SIG-M5 treated with dmso at 0.1 percent for 504 hours (cell line): Measurements from ENCODE around the gene DPPA3.
"Not testable (repeated sequence)": the region's sequence is repeated elsewhere in the genome, so short reads cannot be mapped to it uniquely, and the experiment has no call there.

Experiments used
- DNase-seq: peaks from one replicate; lab custom pipeline; 2025; ENCODE audit not compliant: unreplicated experiment; lab: John Stamatoyannopoulos, UW

DPPA3 gene

GRCh38 chr12:7729746-7730145 is 18.5 kb downstream of the DPPA3 start:
- no peak for DNase-seq

- not testable (repeated sequence) for DNase-seq
Measured at GRCh38 chr12:7730984-7731383, 19.8 kb downstream of the DPPA3 start.

- DNase-seq: no peak
Measured at GRCh38 chr12:7731486-7731885, 20.3 kb downstream of the DPPA3 start.

- no peak for DNase-seq
Measured at GRCh38 chr12:7732993-7733392, 21.8 kb downstream of the DPPA3 start.

- DNase-seq: peak; percentile 19
Measured at GRCh38 chr12:7747246-7747645, 36.0 kb downstream of the DPPA3 start, which contains the start of gene CLEC4C. Gene CLEC4C (minus strand): TSS chr12:7747375. CDS start chr12:7747348, 27 bp downstream.

GRCh38 chr12:7748852-7749251 is 37.6 kb downstream of the DPPA3 start:
- DNase-seq: no peak

GRCh38 chr12:7749442-7749841 is 38.2 kb downstream of the DPPA3 start:
- no peak for DNase-seq

GRCh38 chr12:7750350-7750749 is 39.1 kb downstream of the DPPA3 start:
- DNase-seq: no peak

- DNase-seq: no peak
Measured at GRCh38 chr12:7751394-7751793, 40.2 kb downstream of the DPPA3 start.

GRCh38 chr12:7751941-7752922 is 41.0 kb downstream of the DPPA3 start:
- peak; percentile 55 for DNase-seq

- DNase-seq: not testable (repeated sequence)
Measured at GRCh38 chr12:7755668-7756067, 44.4 kb downstream of the DPPA3 start.

GRCh38 chr12:7756993-7757392 is 45.8 kb downstream of the DPPA3 start:
- no peak for DNase-seq

GRCh38 chr12:7758766-7759140 is 47.5 kb downstream of the DPPA3 start:
- no peak for DNase-seq
